Activated CD8-positive, alpha-beta memory T cell treated with anti-CD3 and anti-CD28 coated beads for 1 hour (primary cell): ENCODE measurements around the gene FYN.
"Not testable (repeated sequence)": the region's sequence is repeated elsewhere in the genome, so short reads cannot be mapped to it uniquely, and the experiment has no call there.

Source experiments
- DNase-seq, 2 donors: peaks; one replicate each; pipeline ENCODE4 v3.0.0-alpha.2; 2020; ENCODE audit warnings: low read depth in 1 of 2; ENCODE audit errors: extremely low read depth in 1 of 2

Gene FYN

DNA sequence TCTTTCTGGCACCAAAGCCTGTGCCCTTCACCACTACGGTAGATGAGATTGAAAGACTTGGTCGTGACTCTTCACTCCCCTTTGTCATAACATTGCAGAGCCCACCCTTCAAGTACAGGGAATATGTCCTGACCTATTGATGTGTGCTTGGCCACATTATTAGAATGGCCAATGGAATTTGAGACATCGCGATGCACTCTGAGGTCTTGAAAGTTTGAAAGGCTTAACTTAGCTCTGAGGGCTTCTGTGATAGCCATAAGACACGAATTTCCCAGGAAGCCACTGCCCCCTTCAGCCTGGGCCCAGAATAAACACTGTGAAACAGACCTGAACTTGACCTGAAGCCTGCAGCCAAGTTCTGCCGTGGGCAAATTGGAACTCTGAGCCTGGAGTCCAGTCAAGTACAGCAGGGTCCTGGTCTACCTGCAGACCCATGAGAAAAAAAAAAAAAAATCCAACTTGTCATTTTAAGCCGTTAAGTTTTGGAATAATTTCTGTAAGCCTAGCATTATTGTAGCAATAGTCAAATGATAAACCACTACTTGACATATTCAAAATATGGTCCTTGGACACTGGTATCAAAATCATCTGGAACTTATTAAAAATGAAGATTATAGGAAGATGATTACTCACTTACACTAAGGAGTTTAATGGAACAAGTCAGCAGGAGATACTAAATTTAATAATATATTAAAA is 230.6 kb downstream of the FYN start:
- DNase-seq = no peak

DNA sequence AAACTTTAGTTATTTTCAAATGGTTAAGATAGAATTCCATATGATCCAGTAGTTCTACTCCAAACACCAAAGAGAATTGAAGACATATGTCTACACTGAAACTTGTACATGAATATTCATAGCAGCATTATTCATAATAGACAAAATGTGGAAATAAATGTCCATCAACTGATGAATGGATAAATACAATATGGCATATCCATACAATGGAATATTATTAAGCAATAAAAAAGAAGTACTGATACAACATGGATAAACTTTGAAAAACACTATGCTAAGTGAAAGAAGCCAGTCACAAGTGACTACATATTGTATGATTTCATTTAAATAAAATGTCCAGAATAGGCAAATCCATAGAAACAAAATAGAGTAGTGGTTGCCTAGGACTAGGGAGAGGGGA is 234.0 kb downstream of the FYN start:
- DNase-seq = no peak

DNA sequence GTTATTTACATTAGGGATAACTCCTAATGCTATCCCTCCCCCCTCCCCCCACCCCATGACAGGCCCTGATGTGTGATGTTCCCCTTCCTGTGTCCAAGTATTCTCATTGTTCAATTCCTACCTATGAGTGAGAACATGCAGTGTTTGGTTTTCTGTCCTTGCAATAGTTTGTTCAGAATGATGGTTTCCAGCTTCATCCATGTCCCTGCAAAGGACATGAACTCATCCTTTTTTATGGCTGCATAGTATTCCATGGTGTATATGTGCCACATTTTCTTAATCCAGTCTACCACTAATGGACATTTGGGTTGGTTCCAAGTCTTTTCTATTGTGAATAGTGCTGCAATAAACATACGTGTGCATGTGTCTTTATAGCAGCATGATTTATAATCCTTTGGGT is 238.3 kb downstream of the FYN start:
- not testable (repeated sequence) for DNase-seq

DNA sequence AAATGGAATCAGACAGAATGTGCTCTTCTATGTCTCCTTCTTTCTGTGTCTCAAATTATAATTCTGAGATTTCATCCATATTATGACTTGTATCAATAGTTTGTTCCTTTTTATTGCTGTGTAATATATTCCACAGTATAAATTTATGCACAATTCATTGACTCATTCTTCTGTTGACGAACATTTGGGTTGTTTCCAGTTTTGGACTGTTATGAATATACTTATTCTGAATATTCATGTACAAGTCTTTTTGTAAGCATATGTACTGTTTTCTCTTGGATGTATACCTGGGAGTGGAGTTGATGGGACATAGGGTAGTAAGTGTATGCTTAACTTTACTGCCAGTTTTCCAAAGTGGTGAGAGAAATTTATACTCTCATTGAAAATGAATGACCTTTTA is 239.4 kb downstream of the FYN start:
- no peak for DNase-seq

DNA sequence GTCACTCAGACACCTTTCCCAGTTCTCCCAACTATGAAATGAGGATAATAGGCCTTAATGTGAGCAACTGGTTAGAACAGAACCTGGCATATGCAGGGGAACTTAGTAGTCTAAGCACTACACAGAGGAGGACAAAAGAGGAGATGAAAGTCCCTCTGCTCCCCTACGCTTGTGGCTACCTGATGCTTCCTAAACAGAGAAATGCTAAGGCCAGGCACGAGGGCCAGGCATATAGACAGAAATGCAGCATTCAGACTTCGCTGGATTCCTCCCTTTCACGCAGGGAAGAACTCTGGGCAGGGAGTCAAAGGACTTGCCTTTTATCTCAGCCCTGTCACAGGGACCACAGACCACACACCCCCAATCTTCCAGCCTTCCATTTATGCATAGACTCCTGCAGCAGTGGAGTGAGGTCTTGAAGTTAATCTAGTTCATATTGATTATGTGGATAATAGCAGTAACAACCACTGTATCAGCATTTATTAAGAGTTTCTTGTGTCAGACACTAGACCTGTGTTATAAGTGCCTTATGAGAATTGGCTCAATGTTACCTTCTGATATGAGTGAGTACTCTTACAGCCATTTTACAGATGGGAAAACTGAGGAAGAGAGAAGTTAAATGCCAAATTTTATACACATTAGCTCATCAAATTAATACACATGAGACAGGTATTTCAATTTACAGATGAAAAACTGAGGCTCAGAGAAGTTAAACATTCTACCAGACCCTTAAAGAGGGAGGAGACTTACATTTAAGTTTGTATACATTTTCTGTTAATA is 240.6 kb downstream of the FYN start:
- no peak for DNase-seq

DNA sequence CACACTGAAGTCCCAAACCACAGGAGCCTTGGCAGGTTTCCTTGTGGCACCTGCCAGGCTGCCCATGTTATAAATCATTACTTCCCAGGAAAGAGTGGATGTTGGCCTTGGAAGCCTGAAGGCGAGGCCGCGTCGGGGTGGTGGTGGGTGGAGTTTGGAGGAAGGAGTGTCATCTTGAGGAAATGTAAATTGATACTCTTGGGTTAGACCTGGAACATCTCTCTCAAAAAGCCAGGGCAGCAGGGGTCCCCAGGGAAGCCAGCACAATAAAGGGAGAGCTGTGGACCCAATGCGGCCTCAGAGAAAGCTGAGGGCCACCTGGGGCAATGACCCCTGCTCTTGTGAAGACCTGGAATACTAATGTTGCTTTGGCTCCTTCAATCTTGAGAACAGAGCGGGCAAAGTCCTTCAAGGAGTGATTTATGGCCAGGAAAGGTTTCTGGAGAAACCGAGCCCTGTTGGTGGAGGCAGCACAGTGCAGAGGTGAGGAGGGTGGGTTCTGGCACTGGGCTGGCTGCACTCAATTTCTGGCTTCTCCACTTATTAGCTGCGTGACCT is 241.3 kb downstream of the FYN start:
- no peak for DNase-seq

DNA sequence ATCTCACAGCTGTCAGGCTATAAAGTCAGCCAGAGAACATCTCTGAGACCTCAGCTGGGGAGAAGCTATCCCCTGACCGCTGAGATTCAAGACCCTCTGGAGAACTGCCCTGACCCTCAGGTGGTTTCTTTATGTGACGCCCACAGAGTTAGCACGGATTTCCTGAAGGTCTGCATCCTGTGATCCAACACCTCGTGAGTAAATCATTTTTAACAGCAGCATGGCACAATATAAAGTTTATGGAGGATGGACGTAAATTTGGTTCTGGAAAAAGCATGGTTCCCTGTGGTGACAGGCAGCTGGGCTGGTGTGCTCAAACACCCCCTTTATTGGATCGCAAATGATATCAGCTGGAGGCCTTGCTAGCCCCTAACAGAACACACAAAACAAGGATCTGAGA is 242.2 kb downstream of the FYN start:
- DNase-seq = no peak

DNA sequence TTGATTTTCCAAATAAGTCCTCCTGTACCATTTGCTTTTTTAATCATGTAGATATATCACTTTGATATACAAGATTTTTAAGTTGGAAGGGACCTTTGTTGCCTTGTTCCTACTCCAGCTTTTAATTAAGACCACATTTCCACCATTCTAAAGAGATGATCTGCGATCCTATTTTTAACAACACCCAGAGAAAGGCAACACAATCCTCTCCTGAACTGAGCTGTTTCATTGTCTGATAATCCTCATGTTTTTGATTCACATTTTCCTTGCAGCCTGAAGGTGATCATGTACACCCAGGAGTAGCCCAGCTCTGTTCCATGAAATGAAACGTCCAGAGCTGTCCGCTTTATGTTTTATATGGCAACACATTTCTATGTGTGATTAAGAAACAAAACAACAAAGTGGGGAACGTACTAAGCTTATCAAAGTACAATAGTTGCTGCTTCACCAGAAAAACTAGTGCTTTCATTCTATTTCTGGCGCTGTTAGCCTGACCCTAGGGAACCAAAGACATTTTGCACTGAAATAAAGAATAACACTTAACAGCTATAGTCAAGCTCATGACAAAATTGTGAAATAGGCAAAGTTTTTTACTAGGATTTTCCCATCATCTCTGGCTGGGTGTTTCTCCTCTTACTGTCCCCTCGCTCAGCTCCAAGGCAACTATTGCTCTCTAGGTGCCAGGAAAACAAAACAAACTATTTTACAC is 245.0 kb downstream of the FYN start:
- DNase-seq = no peak

DNA sequence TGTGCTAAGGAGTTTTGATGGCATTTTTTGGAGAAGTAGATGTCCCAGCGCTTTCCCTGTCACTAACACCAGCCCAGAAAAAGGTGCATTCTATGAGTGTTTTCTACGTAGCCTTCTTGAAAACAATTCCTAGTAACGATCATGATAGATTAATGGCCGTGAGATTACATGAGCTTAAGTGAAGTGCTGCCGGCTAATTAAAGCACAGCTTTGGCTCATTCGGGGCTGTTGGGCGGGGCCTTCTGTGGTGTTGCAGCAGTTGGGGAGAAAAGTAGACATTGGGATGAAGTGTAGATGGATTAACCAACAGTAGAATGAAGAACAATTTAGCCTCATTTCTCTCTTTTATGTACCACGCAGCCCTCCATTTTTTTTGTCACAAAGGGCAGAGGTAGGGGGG is 246.8 kb downstream of the FYN start:
- DNase-seq = no peak

DNA sequence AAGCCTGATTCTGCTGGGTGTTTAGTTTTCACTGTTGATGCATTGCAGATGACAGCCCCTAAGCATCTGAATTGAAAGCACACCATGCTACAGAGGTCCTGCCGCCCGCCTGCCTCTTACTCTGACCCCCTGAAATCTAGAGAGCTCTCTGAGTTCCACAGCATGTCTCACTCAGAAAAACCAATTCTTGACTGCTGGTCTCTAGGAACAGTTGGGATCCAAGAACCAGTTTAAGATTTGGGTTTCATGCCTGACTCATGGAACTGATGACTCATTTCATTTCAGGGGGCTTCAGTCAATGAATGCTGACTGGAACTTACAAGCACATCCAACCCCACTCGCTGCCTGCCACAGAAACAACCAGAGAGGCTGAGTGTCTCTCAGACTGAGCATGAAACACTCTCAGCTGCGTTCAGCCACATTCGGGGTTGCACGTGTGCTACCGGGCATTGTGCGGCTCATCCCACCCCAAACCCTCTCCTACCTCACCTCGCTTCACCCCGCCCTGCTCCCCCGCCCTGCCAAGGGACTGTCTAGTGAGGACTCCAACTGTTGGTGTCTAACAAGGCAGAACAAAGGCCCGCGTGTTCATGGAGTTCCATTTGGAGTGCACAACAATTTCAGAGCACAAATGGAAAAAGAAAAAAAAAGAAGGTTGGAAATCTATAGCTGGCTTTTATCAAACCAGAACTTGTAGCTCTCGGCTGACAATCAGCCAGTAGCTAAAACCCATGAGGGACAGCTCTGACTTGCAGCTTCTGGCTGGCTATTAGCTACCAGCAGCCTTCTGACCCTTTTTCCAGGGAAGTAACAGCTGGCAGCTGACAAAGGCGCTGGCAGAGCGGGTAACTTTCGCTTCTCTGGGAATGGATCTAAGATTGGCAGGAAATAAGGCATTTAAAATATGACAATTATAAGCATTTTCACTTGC is 247.5 kb downstream of the FYN start:
- DNase-seq = no peak

DNA sequence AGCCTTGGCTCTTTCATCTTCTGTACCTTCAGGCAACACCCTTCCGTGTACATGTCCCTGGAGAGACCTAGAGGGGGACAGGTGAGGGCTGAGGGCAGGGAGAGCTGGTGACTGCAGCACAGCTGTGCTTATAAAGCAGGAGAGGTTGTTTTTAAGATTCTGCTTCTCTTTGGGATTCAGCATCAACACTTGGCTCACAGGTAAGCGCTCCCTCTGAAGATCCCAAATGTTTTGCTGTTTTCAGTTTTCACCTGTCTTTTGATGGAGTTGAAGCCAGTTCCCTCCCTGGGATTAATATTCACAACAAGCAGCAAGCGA is 248.2 kb downstream of the FYN start:
- no peak for DNase-seq

DNA sequence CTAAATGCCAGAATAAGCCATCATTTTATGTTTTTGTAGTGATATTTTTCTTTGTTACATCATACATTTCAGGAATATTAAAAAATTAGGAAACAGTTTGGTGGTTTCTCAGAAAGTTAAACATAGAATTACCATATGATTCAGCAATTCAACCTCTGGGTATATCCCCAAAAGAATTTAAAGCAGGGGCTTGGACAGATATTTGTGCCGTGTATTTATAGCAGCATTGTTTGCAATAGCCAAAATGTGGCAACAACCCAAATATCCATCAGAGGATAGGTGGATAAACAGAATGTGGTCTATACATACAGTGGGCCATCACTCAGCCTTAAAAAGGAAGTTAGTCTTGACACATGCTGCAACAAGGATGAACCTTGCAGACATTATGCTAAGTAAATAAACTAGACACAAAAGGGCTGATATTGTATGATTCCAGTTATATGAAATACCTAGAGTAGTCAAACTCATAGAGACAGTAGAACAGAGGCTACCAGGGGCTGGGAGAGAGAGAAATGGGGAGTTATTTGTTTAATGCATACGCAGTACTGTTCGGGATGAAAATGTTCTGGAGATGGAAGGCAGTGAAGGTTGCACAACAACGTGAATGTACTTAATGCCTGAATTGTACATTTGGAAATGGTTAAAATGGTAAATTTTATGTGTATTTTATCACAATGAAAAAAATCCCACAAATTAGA is 248.7 kb downstream of the FYN start:
- no peak for DNase-seq

DNA sequence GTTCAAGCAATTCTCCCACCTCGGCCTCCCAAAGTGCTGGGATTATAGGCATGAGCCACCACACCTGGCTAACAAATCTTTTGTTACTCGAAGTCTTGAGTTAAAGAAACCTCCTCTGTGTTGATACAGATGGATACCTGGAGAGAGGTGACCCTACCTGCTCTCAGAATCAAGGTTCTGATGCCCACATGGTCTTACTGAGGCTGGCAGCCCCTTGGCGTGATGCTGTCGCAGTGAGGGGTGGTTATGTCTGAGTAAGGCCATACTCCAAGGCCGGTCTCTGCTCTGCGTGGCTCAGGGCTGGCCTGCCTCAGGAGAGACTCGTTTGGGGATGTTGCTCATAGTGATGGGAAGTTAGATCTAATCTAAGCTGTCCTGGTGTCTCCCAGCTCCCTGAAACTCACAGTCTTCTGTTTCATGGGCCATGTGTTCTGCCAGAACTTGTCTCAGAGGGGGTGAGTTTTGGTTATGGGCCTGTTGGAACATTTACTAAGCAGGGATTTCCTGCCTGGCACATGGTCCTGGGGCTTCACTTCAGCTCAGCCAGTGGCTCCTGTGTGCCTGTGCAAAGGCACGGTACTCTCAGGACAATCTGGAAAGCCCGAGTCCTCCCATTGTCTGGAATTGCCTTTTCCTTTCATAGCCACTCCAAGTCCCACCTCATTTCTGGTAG is 250.1 kb downstream of the FYN start:
- DNase-seq = no peak

DNA sequence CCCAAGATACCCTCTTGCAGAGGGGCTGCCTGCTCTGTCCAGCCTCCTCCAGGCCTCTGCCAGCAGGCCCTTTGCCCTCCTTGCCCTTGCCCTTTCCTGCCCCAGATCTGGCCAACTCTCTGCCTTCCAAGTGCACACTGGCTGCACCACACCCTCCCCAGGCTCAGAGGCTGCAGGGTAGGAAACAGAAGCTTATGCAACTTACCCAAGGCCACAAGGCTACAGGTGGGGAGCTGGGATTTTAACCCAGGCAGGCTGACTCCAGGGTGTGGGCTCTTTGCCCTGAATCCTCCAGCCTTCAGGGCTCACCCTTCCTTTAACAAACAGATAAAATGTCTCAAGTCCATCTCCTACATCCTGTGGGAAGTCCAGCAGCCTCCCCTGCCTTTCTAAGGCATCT is 253.1 kb downstream of the FYN start:
- DNase-seq = no peak

DNA sequence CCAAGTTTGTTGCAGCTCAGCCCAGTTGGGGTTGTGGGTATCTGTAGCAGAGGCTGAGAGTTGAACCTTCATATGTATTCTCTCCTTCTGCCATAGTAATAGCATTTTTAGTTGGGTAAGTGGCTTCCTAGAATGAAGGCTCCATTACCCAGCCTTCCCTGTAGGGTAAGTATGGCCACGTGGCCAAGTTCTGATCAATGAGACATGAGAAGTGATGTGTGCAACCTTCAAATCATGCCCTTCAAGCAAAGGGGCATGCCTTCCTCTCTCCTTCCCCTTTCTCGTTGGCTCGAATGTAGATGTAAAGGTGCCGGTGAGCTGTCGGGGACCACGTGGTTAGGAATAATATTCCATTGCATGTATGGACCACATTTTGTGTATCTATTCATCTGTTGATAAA is 254.8 kb downstream of the FYN start:
- no peak for DNase-seq

DNA sequence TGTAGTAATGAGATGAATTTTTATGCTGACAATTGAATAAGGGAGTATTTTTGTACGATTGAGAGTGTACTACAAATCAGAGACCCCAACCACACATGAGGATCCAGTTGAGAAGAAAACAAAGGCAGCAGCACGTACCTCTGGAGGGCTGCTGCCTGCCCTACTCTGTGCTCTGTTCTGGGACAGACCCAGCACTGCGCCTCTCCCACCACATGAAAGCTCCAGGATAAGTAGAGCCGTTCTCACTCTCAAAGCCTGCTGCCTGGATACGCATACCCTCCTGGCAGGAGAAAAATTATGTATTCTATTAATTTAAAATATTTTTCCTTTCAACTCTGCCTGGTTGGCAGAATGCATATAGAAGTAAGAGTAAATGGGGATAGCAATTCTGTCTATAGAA is 256.1 kb downstream of the FYN start:
- no peak for DNase-seq

DNA sequence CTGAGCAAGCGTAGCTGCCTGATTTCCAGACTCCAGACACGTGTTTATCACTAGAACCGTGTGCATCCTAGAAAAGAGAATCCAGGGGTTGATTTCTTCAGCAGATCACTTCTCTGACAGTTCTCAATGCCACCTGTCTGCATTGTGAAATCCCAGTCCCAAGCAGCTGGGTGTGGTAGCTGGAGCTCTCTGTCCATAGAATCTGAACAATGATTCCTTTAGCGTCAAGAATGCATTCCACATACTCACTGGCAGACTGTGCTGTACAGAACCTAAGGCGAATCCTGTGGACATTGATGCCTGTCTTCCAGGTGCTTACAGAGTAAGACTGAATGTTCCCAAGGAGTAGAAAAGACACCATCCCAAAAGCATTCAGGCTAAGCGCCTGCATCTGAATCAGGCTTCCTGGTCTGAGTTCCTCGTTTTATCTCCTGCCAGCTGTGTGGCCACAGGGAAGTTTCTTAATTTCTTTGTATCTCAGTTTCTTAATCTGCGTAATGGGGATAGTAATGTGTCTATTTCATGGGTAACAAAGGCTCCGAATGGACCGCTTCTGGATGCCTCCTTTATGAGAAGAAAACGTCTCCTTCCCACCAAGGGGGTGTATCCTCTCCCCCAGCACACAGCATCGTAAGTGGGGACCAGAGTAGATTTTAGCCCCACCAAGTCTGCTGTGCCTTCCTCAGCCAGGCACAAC is 257.2 kb downstream of the FYN start:
- DNase-seq = no peak

DNA sequence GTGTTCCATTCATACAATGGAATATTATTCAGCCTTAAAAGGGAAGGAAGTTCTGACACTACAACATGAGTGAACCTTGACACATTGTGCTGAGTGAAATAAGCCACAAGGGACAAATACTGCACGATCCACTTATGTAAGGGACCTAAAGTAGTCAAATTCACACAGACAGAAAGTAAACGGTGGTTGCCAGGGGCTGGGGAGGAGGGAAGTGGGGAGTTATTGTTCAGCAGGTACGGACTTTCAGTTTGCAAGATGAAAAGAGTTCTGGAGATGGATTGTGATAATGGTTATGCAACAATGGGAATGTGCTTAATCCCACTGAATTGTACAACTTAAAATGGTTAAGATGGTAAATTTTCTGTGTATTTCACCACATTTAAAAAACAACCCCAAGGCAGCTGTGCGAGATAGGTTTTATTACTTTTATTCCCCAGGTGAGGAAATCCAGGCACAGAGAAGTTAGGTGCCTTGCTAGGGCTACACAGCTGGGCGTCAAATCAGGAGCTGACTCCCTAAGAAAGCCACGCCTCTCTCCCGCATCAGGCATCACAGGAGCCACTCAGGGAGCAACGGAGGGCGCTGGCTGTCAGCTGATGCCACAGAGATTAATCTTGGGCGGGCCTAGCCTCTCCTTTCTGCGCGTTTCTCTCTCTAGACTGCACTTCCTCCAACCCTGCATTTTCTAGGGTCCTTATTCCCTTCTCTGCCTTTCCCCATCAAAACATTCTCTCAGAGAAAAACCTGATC is 258.2 kb downstream of the FYN start:
- DNase-seq = no peak
